ENCODE measurements around the gene GLB1L2.

- TF ChIP-seq POLR2AphosphoS5 (IDR thresholded peaks at IDR 0.05; ENCODE audit: low read depth, low read length) (no peak), TAF1 (IDR thresholded peaks at IDR 0.05; ENCODE audit: borderline replicate concordance, insufficient read depth, low read length) (no peak)
- TF ChIP-seq, protein P1, sequence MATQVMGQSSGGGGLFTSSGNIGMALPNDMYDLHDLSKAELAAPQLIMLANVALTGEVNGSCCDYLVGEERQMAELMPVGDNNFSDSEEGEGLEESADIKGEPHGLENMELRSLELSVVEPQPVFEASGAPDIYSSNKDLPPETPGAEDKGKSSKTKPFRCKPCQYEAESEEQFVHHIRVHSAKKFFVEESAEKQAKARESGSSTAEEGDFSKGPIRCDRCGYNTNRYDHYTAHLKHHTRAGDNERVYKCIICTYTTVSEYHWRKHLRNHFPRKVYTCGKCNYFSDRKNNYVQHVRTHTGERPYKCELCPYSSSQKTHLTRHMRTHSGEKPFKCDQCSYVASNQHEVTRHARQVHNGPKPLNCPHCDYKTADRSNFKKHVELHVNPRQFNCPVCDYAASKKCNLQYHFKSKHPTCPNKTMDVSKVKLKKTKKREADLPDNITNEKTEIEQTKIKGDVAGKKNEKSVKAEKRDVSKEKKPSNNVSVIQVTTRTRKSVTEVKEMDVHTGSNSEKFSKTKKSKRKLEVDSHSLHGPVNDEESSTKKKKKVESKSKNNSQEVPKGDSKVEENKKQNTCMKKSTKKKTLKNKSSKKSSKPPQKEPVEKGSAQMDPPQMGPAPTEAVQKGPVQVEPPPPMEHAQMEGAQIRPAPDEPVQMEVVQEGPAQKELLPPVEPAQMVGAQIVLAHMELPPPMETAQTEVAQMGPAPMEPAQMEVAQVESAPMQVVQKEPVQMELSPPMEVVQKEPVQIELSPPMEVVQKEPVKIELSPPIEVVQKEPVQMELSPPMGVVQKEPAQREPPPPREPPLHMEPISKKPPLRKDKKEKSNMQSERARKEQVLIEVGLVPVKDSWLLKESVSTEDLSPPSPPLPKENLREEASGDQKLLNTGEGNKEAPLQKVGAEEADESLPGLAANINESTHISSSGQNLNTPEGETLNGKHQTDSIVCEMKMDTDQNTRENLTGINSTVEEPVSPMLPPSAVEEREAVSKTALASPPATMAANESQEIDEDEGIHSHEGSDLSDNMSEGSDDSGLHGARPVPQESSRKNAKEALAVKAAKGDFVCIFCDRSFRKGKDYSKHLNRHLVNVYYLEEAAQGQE (IDR thresholded peaks at IDR 0.05; ENCODE audit: insufficient read depth in 1 of 2, low read depth in 2 of 2, low read length in 2 of 2) = no peak
Observed at GRCh38 chr11:134372961-134373360, 41.2 kb downstream of the GLB1L2 start.

Data from PFSK-1 (cell line).